Cardiac fibroblast (primary cell): ENCODE measurements around the gene TRIM23.

Source experiments
- DNase-seq, 2 donors: peaks; one replicate each; pipeline versions ENCODE4 v3.0.0 to v3.0.0-alpha.2; 2010; ENCODE audit warnings: low read depth in 2 of 2
- H3K4me3 ChIP-seq, 2 donors: replicated peaks in 1 of 2; 1 replicate in 1 of 2; 2 replicates in 1 of 2; pipeline ENCODE4 v1.5.1; 2011; ENCODE audit warnings: low read depth in 2 of 2, low read length in 2 of 2, mild to moderate bottlenecking in 2 of 2, moderate library complexity in 1 of 2
- TF ChIP-seq, protein P1 (sequence below): IDR thresholded peaks from one replicate; pipeline ENCODE4 v1.5.1; 2011; ENCODE audit warnings: low read depth, mild to moderate bottlenecking, low read length, inconsistent platforms

Gene TRIM23

DNA sequence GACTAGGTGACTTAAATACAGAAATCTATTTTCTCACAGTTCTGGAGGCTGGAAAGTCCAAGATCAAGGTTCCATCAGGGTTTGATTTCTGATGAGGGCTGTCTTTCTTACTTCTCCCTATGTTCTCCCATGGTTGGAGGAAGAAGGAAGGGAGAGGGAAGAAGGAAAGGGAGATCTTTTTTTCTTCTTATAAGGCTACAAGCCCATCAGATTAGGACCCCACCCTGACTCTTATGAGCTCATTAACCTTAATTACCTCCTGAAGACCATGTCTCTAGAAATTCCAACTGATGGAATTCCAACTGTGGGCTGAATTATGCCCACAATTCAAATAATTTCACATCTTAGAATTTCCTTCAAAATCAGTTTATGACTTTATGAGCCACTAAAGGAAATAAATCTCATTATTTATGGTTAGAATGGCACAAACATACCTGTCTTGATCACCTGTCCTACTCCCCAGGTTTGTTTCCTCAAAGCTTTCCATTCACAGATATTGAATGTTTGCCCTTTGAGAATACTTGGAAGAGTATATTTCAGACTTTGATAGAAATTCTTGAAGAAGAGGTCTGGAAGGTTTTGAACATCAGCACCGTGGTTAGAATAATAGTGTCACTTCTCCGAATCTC, 53.4 kb downstream of the TRIM23 start:
- TF ChIP-seq, protein P1, sequence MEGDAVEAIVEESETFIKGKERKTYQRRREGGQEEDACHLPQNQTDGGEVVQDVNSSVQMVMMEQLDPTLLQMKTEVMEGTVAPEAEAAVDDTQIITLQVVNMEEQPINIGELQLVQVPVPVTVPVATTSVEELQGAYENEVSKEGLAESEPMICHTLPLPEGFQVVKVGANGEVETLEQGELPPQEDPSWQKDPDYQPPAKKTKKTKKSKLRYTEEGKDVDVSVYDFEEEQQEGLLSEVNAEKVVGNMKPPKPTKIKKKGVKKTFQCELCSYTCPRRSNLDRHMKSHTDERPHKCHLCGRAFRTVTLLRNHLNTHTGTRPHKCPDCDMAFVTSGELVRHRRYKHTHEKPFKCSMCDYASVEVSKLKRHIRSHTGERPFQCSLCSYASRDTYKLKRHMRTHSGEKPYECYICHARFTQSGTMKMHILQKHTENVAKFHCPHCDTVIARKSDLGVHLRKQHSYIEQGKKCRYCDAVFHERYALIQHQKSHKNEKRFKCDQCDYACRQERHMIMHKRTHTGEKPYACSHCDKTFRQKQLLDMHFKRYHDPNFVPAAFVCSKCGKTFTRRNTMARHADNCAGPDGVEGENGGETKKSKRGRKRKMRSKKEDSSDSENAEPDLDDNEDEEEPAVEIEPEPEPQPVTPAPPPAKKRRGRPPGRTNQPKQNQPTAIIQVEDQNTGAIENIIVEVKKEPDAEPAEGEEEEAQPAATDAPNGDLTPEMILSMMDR: no peak
- H3K4me3 ChIP-seq: no peak overlapping the region
- no peak for DNase-seq

DNA sequence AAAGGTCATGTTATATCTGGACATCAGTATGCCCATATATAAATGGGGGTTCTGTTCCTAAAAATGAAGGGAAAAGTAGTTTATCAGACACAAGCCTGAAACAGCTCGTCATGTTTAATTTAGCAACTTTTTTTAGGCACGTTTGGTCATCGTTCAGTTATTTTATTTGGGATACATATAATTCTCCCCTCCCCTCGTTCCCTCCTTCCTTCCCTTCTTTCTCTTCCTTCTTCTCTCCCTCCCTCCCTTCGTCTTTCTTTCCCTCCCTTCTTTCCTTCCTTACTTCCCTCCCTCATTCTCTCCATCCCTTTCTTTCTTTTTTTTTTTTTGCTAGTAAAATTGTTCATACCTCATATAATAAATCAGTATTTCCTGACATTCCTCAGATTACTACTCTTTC, 57.6 kb downstream of the TRIM23 start:
- H3K4me3 ChIP-seq: no peak overlapping the region
- no peak for DNase-seq
- TF ChIP-seq, protein P1: no peak

DNA sequence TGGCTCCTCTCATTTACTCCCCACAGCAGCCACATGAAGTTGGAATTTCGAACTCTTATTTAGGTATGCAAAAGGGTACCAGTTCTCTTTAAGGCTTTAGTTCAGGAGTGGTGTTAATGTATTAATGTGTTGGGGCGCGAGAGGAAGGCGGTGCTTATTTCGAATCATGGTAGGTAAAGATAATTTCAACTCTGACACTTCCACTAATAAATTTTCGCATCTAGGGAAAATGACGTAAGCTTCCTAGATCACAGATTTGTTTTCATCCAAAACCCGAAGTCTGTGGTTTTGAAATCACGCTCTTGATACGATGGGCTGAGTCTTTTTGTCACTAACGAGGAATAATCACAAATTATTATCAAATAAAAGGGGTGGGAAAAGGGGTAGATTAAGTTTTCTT, 60.4 kb downstream of the TRIM23 start:
- TF ChIP-seq, protein P1: no peak
- peak overlapping the region; percentile 83 to 94 for H3K4me3 ChIP-seq
- peak; percentile 16 to 25 for DNase-seq

DNA sequence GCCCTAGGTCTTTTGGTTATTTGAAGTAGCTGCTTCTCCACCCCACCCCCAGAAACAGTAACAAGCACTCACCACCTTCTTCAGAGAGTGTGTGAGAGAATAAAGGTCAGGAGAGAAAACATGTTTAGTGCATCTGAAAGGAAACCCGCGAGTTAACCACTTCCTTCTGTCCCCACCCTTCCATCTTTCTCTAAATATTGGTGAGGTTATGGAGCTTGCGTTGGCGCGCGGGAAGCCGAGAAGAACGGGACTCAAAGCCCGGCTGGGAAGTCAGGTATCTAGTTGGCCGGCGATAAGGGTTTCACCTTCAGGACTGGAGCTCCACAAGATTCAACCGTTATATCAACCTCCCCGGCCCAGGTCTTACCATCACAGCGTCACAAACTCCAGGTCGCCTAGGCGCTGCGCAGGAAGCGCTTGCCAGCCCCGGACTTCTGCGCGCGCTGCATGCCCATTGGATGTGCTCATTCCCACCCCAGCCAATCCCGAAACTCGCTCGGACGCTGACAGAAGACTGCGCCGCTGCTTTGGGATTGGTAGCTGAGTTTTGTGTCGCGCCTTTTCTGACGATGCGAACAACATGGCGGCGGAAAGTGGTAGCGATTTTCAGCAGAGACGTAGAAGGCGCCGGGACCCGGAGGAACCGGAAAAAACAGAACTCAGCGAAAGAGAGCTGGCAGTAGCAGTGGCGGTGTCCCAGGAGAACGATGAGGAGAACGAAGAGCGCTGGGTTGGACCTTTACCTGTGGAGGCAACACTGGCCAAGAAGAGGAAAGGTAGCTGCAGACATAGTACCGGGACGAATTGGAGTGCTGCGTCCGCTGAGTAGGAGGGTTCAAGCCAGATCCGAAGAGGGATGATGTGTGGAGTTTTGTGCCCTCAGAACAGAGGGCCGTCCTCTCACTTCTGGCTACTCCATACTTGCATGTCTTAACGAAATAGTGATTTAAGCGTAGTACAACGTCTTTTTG, 61.1 kb downstream of the TRIM23 start, which contains the start of the genes CENPK and PPWD1:
CENPK (minus strand) TSS at position 438 of the 971 bp plus-strand sequence. CDS start 8,261 bp downstream, outside the sequence.
PPWD1 (plus strand) TSS at position 566 of the 971 bp plus-strand sequence; CDS start at position 581, 15 bp downstream.
- TF ChIP-seq, protein P1: no peak
- H3K4me3 ChIP-seq: peak within 1 kb of the TSS; percentile 83 to 94
- peak; percentile 94 to 96 for DNase-seq

DNA sequence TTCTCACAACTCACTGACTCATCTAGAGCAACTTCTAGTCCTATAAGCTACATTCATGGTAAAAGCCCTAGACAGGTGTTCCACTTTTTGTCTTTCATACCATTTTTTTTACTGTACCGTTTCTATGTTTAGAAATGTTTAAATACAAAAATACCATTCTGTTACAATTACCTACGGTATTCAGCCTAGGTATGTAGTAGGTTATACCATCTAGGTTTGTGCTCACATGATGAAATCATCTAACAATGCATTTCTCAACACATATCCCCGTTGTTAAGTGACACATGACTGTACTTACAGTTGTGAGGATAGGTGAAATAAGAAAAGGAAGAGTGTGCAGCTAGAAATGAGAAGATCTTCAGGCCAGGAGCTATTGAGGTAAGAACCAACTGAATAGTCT, 67.4 kb downstream of the TRIM23 start:
- TF ChIP-seq, protein P1: no peak
- H3K4me3 ChIP-seq: no peak overlapping the region
- no peak for DNase-seq

DNA sequence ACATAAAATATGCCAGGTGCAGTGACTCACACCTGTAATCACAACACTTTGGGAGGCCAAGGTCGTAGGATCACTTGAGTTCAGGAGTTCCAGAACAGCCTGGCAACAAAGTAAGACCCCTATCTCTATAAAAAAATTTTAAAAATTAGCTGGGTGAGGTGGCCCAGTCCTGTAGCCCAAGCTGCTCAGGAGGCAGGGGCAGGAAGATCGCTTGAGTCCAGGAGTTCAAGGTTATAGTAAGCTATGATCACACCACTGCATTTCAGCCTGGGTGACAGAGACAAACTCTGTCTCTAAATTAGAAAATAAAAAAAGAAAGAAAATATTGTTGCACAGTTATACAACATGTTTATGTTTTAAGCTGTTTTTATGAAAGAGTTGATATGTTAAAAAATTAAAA, 68.0 kb downstream of the TRIM23 start:
- TF ChIP-seq, protein P1: no peak
- DNase-seq: no peak
- no peak overlapping the region for H3K4me3 ChIP-seq
